Right lobe of liver (tissue), 6 donors: ENCODE measurements around the gene WFDC1. TPM values are rescaled to one million over a fixed set of nuclear protein-coding genes. Genes with fewer than 3 reads are reported as not detected.

Experiments used
- ATAC-seq, 4 donors: fragments of 200-7000 bp; cut with Tn5 transposase; one replicate each; pipeline ENCODE4 v1.9.1; 2020; ENCODE audit warnings: mild to moderate bottlenecking in 4 of 4, moderate library complexity in 4 of 4
- DNase-seq, 3 donors: peaks; one replicate each; pipeline ENCODE4 v3.0.0-alpha.2; 2020
- H3K27ac ChIP-seq, 3 donors: fragments of 200-600 bp; one replicate each; pipeline ENCODE4 v1.8.0; 2022
- H3K27me3 ChIP-seq, 2 donors: fragments of 200-600 bp; one replicate each; pipeline ENCODE4 v1.8.0; 2022
- H3K36me3 ChIP-seq, 4 donors: fragments of 200-600 bp; sonication (generic) in 1 of 4; one replicate each; pipeline versions ENCODE4 v1.5.1 to v1.8.0; 2017 to 2022; ENCODE audit warnings: control low read depth in 1 of 4
- H3K4me1 ChIP-seq, 4 donors: fragments of 200-600 bp; sonication (generic) in 1 of 4; one replicate each; pipeline versions ENCODE4 v1.5.1 to v1.8.0; 2017 to 2022; ENCODE audit warnings: control low read depth in 1 of 4
- H3K4me3 ChIP-seq, 3 donors: fragments of 200-600 bp; one replicate each; pipeline ENCODE4 v1.8.0; 2022
- H3K9me3 ChIP-seq, 4 donors: fragments of 200-600 bp; sonication (generic) in 1 of 4; one replicate each; pipeline versions ENCODE4 v1.5.1 to v1.8.0; 2017 to 2022; ENCODE audit warnings: control low read depth in 1 of 4
- CTCF ChIP-seq, 4 donors: fragments of 200-600 bp in 3 of 4; fragments of 450-650 bp in 1 of 4; IDR thresholded peaks; one replicate each; pipeline versions ENCODE4 v1.5.1 to v1.8.0; 2016 to 2022; ENCODE audit warnings: antibody characterized with exemption in 4 of 4, mild to moderate bottlenecking in 2 of 4
- POLR2A ChIP-seq: fragments of 450-650 bp; IDR thresholded peaks from one replicate; pipeline ENCODE4 v1.6.1; 2017; ENCODE audit warnings: antibody characterized with exemption, mild to moderate bottlenecking
- WGBS: methylation state at CpG from one replicate; pipeline ENCODE4 v1.1.6; 2018; ENCODE audit warnings: low coverage, low lambda C conversion rate; ENCODE audit not compliant: insufficient coverage; ENCODE audit errors: missing lambda C conversion rate; 5-methylcytosine and 5-hydroxymethylcytosine counted together
- intact Hi-C, 2 donors: fragments of 100-400 bp; cut with DNase I; formaldehyde crosslinking; loops; one replicate each; pipeline versions ENCODE4 v1.11.2 to v1.14.1; 2022
- total RNA-seq, 6 experiments: library from RNA; depleted of rRNA in 2 of 6; stranded (reverse); fragments of >200 nt in 2 of 6; fragmentation: NEBNext Ultra II Directional in 3 of 6; extraction: Animal tissue kit (Norgen Biotek cat#: 25700) in 3 of 6; gene quantifications; one replicate each; pipeline versions ENCODE4 v1.1.0 to v1.2.4, GENCODE V29; 2016 to 2023
- donor health status: DM: no; HTN: yes; CAD: no.
- donor health status: DM: no; HTN: no; CAD: no.
- donor health status: DM: no; HTN: no; CAD: no.
- donor health status: DM: no; HTN: yes; CAD: no.
- donor health status: DM: no; HTN: yes; CAD: no.

Gene WFDC1
- total RNA-seq, 6 experiments from 2014 or later: 0.64 to 5.0 (median 2.3) TPM

GRCh38 chr16:84303023-84303422 lies 8.3 kb downstream of the WFDC1 start:
- intact Hi-C loops: no loop called here
- ATAC-seq (peak in 3 of 4 donors; percentile 9 to 14 (median 12)), DNase-seq (no peak)
- Histone ChIP-seq H3K9me3 (no peaks in the 10 kb centered on the region), H3K27me3 (no peaks in the 10 kb centered on the region), H3K27ac (peak overlapping the region in 1 of 3 donors; percentile 36), H3K36me3 (no peaks in the 10 kb centered on the region), H3K4me3 (no peak overlapping the region), H3K4me1 (no peaks in the 10 kb centered on the region)
- TF ChIP-seq POLR2A (no peak), CTCF (IDR thresholded peaks at IDR 0.05) (no peak)
- WGBS: 39% methylated on average over 8 of the region's 8 CpGs

GRCh38 chr16:84303516-84303915 lies 8.8 kb downstream of the WFDC1 start:
- no peaks in the 10 kb centered on the region for H3K27me3 ChIP-seq
- intact Hi-C loops: no loop called here
- H3K4me1 ChIP-seq: no peaks in the 10 kb centered on the region
- no peaks in the 10 kb centered on the region for H3K36me3 ChIP-seq
- WGBS: 41% methylated on average over 7 of the region's 7 CpGs
- H3K4me3 ChIP-seq: no peak overlapping the region
- no peak for TF ChIP-seq CTCF (IDR thresholded peaks at IDR 0.05)
- TF ChIP-seq POLR2A: no peak
- DNase-seq (no peak), ATAC-seq (no peak)
- no peaks in the 10 kb centered on the region for H3K9me3 ChIP-seq
- H3K27ac ChIP-seq: peak overlapping the region in 1 of 3 donors; percentile 31

- ATAC-seq (no peak), DNase-seq (no peak)
- H3K36me3 ChIP-seq: no peaks in the 10 kb centered on the region
- WGBS: 80% methylated on average over 1 of the region's 3 CpGs
- no peaks in the 10 kb centered on the region for H3K27me3 ChIP-seq
- no peak for TF ChIP-seq CTCF (IDR thresholded peaks at IDR 0.05)
- no peak for TF ChIP-seq POLR2A
- no peaks in the 10 kb centered on the region for H3K9me3 ChIP-seq
- H3K4me3 ChIP-seq: no peak overlapping the region
- no peaks in the 10 kb centered on the region for H3K4me1 ChIP-seq
- no peak overlapping the region for H3K27ac ChIP-seq
- intact Hi-C loops: no loop called here
Observed at GRCh38 chr16:84306564-84306963, 11.9 kb downstream of the WFDC1 start.

GRCh38 chr16:84307209-84307954 lies 12.7 kb downstream of the WFDC1 start:
- DNase-seq: no peak
- no peak for ATAC-seq
- no peak for TF ChIP-seq POLR2A
- TF ChIP-seq CTCF (IDR thresholded peaks at IDR 0.05): no peak
- H3K4me3 ChIP-seq: no peak overlapping the region
- H3K27me3 ChIP-seq: no peaks in the 10 kb centered on the region
- no peaks in the 10 kb centered on the region for H3K4me1 ChIP-seq
- 71% methylated on average over 19 of the region's 22 CpGs for WGBS
- no peaks in the 10 kb centered on the region for H3K9me3 ChIP-seq
- H3K36me3 ChIP-seq: no peaks in the 10 kb centered on the region
- H3K27ac ChIP-seq: no peak overlapping the region
- intact Hi-C loops: no loop called here
